ENCODE results near the gene SPRYD3.
A peak's percentile ranks its signal among the peaks of the same experiment; 100 is the strongest.
"Not testable (repeated sequence)": the region's sequence is repeated elsewhere in the genome, so short reads cannot be mapped to it uniquely, and the experiment has no call there.

Gene SPRYD3

DNA sequence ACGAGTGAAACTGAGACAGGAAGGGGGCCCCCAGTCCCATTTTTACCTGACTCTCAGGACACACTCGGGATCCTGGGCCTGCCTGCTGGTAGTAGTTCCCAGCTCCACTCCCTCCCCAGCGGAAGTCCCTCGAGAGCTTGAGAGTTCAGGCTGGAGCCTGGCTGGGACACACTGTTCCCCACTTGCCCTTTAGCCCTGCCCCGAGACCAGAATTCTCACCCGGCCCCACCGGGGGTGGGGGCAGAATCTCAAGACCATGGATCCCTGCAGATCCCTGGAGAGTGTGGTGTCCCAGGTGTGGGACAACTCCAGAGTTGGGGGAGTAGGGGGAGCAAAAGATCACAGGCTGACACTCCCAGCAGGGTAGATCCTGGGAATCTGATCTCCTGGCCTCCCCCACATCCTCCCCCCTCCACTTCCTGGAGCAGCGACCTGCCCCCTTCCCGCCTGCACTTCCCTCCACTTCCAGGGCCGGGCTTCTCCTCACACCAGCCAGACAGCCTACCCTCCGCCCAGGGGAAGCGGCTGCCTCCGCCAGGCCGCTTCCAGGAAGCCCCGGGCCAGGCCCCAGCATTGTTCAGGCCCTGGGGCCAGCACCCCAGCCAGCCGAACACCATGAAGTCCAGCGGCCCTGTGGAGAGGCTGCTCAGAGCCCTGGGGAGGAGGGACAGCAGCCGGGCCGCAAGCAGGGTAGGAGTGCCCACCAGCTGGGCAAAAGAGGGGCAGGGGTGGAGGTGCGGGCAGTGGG is 29.4 kb downstream of the SPRYD3 start, which contains the start of gene TNS2:
Gene TNS2 (plus strand): TSS at position 495 of the 748 bp plus-strand sequence. CDS start 121 bp downstream, at position 616.
- DNase-seq, result no peak

DNA sequence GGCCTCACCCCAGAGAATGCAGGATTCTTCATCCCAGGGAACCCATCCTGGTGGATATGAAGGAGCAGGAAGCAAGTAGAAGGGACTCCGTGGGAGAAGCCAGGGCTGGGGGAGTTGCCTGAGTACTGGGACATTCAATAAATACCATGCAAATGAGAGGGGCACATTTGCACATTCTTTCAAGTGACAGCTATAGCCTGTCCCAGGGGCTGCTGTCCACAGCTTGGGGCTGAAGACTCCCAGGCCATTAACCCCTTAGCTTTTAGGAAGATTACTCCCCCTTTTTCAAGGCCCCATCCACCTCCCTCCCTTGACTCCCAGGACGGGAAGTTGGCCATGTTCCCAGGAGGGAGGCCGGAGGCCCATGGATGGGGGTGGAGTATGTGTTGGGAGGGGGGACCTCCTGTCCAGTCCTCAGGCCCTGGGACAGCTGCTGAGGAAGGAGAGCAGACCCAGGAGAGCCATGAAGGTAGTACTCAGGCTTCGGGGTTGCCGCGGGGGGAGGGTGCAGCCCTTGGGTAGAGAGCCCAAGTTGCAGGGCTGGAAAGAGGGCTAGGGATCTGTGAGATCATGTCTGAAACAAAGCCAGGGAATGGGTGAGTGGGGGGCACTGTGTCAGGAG is 30.3 kb downstream of the SPRYD3 start:
- DNase-seq, result no peak

DNA sequence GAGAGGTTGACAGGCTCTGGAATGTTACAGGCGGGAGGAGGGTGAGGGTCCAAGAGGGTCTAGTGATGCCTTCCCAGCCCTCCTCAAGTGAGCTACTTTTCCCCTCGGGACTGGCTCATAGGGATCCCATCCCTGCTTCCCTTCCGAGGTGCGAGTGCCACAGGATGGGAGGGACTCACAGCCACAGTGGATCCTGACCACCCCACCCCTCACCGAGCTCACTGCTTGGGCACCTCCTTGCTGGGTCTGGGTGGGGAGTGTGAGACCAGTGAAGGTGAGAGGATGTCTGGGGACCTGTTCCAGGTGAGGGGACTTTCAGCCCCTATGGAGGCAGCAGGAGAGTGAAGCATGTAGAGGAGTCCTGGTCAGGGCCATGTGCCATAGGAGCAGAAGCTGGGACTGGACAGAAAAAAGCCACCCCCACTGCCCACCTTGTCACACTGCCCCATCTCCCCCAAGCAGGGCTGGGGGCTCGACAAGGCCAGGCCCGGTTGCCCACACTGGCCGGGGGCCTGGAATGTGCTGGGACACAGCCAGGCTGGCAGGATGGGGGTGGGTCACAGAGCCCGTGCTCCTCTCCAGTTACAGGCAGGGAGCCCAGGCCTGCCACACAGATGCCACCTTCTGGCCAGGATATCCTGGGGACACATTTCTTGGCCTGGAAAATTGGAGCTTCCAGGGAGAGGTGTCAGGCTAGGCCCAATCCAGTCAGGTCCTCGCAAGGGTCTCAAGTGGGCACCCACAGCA is 31.0 kb downstream of the SPRYD3 start:
- no peak for DNase-seq

DNA sequence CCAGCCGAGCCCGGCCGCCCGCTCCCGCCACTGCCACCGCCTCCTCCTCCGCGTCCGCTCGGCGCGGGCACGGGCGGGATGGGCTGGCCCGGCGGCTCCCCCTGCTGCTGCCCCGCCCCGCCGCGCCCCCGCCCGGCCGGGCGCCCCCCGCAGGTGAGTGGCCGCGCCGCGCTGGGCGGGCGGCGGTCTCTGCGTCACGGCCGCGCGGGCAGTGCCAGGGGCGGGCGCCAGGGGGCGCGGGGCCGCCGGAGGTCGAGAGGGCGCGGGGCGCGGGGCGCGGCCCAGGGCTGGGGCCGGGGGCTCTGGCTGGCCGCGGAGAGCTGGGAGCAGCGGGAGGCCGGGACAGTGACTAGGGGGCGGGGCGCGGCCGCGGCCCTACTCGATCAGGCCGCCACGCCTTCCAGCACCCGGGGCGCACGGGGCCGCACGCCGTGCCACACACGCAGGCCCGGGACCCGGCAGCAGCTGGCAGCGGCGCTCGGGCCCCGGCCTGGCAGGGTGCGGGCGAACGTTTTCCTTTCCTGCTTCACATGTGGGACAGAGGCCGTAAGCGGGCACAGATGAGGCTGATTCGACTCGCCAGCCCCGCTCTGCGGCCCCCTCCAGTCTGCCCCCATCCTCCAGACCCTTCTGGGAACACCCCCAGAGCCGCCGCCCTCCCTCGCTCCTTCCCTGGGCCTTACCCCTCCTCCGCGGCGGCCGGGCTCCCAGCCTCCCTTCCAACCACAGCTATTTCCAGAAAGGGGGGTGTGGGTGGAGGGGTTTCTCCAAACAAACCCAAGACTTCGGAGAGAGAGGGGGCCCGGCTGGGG is 31.8 kb downstream of the SPRYD3 start:
- peak in 1 of 2 donors; percentile 48 for DNase-seq

DNA sequence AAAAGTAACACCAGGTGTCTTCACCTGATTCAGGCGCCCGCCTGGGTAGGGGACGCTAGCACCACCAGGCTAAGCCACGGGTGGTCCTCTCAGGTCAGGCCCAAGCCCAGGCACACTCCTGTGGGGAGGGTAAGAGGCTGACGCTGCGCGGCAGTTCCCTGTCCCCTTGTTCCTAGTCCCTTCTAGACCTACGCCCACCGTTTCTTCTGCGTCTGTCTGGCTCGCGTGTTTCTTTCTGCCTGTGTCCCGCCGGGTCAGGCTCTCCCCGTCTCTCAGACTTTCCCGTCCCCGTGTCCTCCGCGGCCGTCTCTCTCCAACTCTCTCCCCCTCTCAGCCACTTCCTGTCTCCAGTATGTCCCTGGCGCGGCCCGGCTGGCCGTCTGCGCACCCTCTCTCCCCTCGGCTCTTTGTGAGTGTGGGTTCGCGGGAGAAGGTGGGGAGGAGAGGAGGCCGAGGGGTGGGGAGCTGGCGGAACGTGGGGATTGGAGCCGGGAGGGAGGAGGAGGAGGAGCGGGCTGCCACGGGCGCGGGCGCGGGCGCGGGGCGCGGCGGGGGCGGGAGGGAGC is 32.5 kb downstream of the SPRYD3 start:
- peak; percentile 32 to 48 for DNase-seq

DNA sequence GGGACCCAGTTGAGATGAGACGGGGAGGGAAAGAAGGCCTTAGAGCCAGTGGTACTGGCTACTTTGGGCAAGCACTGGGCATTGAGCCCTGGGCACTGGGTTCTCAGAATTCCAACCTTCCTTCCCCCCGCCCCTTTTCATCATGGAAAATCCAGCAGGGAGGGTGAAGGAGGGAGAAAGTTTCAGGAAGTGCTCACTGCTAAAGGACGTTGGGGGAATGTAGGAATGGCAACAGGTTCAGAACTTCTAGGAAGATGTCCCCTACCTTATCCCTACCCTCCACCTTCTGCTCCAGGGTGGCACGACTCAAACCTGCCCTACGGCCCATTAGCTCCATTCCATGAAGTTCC is 33.5 kb downstream of the SPRYD3 start:
- DNase-seq, result no peak

DNA sequence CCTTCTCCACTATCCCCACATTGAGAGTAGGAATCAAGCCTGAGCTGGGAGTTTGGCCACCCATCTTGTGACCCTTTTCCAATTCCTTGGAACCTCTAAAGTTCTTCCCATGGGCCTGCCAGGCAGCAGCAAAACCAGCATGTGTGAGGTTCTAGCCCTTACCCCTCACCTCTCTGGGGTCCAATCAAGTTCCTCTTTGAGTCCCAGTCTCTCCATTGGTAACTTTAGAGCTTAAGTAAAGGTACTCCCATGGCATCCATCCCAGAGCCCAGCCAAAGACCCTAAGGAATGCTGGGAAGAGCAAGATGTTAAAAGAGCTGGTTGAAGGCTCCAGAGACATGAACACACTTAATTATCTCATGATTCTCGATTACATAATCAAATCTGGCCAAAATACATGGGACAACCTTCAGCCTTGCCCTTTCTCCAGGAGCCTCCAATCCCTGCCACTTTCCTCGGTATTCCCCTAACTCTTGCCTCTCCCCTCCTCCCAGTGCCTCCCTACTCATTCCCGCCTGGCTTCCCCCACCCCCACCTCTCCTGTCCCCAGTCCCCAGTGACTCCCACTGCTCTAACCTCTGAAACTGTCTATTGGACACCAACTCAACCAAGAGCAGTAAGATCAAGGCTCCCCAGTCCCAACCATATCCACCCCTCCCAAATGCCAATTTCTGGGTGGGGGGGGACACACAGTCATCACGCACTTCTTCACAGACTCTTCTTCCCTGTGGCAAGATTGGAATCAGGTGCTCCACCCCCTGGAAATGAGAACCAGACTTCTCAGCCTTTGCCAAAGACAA is 34.1 kb downstream of the SPRYD3 start:
- no peak for DNase-seq

DNA sequence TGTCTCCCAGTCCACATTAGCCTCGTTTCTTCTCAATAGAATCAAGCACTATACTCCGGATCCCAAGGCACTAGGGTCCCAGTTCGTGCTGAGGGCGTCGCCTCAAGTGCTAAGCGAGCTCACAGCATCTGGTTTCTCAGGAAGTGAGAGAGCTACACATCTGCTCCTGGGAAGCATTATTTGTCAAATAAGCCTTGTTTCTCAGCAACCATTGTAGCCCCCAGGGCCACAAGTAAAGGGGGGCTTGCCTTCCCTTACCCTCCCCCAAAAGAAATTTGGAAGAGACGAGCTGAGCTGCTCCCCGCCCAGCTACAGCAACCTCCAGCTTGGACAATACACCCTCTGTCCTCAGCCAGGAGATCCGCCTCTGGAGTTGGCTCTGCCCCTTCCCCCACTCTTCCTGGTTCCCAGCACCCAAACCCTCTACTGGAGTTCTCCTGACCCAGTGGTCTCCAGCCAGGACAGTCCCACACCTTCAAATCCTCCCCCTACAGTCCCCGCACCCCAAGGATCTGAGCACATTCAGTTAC is 35.1 kb downstream of the SPRYD3 start:
- no peak for DNase-seq

DNA sequence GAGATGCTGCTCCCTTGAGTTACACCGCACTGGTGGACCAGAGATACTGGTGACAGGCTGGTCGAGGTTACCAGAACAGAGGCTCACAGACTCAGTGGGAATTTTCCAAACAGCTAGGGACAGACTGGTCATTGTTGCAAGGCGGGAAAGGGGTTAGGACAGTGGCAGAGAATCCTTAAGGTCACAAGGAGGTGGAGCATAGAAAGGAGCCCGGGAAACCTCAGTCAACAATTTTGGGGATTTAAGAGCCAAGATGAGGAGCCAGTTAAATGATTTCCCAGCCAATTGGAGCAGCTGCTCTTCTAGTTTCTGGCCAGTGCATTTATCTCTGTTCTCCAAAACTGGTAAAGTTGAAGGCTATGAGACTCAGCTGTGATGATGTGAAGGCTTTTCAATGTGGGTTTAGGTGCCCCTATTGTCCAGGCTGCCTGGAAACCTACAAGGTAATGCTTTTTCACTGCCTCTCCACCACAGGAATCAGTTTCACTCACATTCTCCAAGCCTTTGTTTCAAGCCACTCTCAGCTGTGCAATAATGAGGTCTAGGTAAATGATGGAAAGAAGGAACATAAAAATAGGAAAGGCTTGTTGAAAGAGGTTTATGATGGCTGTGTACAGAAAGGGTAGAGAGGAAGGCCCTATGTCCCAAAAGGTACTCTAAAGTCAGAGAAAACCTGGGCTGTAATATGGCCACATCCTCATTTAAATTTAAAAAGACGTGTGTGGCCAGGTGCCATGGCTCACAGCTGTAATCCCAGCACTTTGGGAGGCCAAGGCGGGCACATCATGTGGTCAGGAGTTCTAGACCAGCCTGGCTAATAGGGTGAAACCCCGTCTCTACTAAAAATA is 36.4 kb downstream of the SPRYD3 start:
- DNase-seq, result no peak

DNA sequence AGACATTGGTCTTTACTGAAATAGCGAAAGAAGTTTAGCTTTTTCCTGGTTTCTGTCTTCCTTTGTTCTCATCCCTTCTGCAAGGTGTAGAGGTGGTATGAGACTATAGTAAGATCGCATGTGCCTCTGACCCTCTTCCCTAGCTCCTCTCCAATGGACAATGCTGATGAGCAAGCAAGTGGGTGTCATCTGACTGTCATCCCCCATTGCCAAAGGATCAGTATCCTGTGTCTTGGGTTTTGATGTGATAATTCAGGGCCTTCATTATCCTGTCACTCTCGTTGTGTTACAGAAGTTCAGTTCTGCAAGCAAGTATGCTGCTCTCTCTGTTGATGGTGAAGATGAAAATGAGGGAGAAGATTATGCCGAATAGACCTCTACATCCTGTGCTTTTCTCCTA is 39.3 kb downstream of the SPRYD3 start:
- DNase-seq, result no peak

DNA sequence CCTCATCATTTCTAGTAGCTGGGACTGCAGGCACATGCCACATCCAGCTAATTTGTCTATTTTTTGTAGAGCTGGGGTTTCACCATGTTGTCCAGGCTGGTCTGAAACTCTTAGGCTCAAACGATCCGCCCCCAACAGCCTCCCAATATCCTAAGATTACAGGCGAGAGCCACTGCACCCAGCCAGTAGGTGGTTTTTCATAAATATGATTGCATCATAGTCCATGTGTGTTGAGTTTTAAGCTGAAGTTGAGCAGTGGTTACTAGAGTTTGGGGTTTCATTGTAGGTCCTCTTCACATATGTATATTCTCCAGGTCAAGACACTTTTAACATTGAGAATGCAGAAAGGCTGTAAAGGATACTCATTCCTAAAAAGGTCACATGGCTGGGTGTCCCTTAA is 42.4 kb downstream of the SPRYD3 start:
- DNase-seq, result no peak

DNA sequence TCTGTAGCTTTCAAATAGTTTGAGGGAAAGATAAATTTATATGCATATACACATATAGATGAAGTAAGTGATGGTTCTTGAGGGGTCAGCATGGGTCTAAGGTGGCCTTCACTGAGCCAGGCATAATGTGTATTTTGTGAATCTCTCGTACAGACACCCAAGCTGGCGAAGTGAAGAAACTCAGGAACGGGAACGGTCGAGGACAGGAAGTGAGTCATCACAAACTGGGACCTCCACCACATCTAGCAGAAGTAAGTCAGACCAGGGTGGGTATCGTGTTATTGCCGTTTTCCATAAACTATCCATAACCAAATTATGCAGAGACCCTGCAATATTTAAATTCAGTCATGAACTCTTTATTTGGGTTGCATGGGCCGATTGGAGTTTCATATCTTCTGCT is 44.7 kb downstream of the SPRYD3 start:
- no peak for DNase-seq

DNA sequence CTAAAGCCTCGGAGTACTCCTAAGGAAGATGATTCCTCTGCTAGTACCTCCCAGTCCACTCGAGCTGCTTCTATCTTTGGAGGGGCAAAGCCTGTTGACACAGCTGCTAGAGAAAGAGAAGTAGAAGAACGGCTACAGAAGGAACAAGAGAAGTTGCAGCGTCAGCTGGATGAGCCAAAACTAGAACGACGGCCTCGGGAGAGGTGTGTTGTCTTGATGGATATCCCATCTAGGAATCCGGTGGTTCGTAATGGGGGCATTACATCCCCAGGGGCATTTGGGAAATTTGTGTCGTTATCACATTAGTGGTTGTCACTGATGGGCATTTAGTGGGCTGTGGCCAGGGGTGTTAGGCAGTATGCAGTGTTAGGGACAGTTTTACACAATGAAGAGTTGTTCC is 45.4 kb downstream of the SPRYD3 start:
- not testable (repeated sequence) for DNase-seq

DNA sequence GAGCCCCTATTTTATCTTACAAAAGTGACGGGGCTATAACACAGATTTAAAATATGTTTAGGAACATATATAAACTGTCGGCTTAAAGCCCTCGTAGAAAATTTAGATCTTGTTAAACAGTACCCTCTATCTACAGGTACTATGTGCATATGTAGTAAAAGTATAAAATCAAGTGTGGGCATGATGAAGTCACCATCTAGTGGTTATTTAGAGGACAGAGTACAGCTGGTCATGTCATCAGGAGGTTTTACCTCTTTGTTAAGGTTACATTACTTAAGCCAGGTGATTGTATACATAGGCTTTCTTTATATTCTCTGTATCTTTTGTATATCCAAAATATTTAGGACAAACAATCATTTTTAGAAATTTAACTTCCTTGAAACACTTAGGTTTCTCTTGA is 47.6 kb downstream of the SPRYD3 start:
- DNase-seq, result no peak

DNA sequence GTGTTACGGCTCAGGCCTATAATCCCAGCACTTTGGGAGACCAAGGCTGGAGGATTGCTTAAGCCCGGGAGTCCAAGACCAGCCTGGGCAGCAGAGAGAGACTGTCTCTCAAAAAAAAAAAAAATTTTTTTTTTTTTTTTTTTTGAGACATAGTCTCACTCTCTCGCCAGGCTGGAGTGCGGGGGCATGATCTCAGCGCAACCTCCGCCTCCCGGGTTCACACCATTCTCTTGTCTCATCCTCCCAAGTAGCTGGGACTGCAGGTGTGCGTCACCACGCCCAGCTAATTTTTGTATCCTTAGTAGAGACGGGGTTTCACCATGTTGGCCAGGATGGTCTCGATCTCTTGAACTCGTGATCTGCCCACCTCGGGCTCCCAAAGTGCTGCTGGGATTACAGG is 52.2 kb downstream of the SPRYD3 start:
- not testable (repeated sequence) for DNase-seq

DNA sequence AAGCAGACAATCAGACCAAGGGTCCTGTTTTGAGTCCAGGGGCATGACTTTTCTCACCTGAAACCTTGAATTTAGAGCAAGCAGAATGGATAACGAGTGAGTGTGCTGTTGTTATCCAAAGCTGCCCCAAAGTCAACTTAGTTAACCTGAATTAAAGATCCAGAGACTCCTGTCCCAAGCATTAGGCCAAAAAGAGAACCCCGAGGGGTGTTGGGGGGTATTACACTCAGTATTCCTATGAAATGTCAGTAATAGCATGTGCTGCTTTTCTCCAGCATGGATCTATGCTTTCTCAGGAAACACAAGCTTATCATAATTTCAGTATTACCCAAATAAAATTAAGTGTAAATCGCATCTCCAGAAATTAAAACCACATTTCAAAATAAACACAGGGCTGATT is 53.9 kb downstream of the SPRYD3 start:
- no peak for DNase-seq

DNA sequence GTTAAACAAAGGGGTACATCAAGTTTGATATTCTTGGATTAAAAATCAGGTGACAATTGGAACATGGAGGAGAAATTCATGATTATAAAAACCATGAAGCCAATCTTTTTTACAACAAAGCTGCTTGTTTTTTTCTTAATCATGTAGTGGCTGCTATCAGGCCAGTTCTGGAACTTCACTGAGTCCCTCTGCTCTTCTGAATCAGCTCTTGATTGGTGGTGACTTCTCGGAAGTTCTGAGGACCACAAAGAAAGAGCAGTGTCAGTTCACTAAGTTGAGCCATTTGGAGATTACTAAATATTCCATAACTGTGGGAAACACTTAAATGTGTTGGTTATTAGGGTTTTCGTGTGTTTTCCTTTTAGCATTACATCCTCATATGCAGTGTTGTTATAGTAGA is 64.5 kb downstream of the SPRYD3 start:
- no peak for DNase-seq

All from bone marrow (tissue), 2 donors.